ENCODE results near the gene BET1L. TPM values are rescaled to one million over a fixed set of nuclear protein-coding genes. Genes with fewer than 3 reads are reported as not detected.
"Not testable (repeated sequence)": the region's sequence is repeated elsewhere in the genome, so short reads cannot be mapped to it uniquely, and the experiment has no call there.

Gene BET1L
- total RNA-seq, 4 donors from 2014 or later, result 25.5 to 33.3 (median 31.6) TPM

DNA sequence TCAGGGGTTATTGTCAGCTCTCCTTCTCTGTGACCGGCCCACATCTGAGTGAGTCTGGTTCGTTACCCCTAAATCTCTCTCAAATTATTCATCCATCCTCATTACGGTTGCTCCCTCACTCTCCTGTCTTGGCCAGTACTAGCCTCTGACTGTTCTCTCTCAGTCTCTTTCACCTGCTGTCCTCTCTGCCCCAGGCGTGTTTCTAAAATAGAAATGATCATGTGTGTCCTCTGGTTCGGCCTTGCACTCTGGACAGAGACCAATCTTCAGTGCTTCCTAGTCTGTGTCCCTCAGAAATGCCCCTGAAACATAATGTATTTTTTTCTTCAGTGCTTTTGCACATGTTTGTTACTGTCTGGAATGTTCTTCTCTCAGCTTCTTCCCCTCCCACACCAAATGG, 34.4 kb upstream of the BET1L start:
- peak in 1 of 2 donors; percentile 17 for DNase-seq (ENCODE audit: low spot score in 2 of 2)
- intact Hi-C loops (cut with DNase I; ENCODE audit: low total_unique reads), result loop anchor here (1.0 kb wide), 1 partner anchor 32 kb away; no protein-coding TSS in a partner anchor
- WGBS, 2 donors, result 89 to 91% methylated on average over 5 of the region's 5 CpGs
- TF ChIP-seq POLR2A (IDR thresholded peaks at IDR 0.05), result no peak
- TF ChIP-seq CTCF (IDR thresholded peaks at IDR 0.05), result no peak
- H3K4me3 ChIP-seq (ENCODE audit: low read depth, poor library complexity, severe bottlenecking), result no peak overlapping the region

DNA sequence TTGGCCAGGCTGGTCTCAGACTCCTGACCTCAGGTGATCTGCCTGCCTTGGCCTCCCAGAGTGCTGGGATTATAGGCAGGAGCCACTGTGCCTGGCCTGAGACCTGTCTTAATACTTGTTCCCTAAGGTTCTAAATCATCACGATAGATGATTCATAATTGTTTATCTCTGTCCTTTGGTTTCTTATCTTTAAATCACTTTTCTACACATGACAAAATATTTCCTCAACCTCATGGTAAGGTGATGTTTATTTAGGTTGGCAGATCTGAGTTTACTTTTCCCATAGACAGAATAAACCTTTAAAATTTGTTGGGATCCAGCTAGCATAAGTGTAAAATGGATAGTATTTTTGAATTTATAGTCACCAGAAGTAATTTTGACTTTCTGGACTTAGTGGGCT, 33.1 kb upstream of the BET1L start:
- no peak overlapping the region for H3K4me3 ChIP-seq (ENCODE audit: low read depth, poor library complexity, severe bottlenecking)
- no peak for DNase-seq (ENCODE audit: low spot score in 2 of 2)
- no peak for TF ChIP-seq POLR2A (IDR thresholded peaks at IDR 0.05)
- TF ChIP-seq CTCF (IDR thresholded peaks at IDR 0.05), result no peak
- intact Hi-C loops (cut with DNase I; ENCODE audit: low total_unique reads), result no loop called here
- 54 to 55% methylated on average over 1 of the region's 1 CpG for WGBS, 2 donors

GRCh38 chr11:238346-238745, 31.1 kb upstream of the BET1L start:
- peak in 1 of 2 donors; percentile 60 for DNase-seq (ENCODE audit: low spot score in 2 of 2)
- 86 to 87% methylated on average over 7 of the region's 7 CpGs for WGBS, 2 donors
- H3K4me3 ChIP-seq (ENCODE audit: low read depth, poor library complexity, severe bottlenecking); intact Hi-C loops (cut with DNase I; ENCODE audit: low total_unique reads): not testable (repeated sequence)

- H3K4me3 ChIP-seq (ENCODE audit: low read depth, poor library complexity, severe bottlenecking), result peak within 1 kb of the TSS; percentile 92
- no peak for TF ChIP-seq CTCF (IDR thresholded peaks at IDR 0.05)
- TF ChIP-seq POLR2A (IDR thresholded peaks at IDR 0.05), result no peak
- peak; percentile 75 to 96 for DNase-seq (ENCODE audit: low spot score in 2 of 2)
- 2% methylated on average over 52 to 62 of the region's 62 CpGs for WGBS, 2 donors
- intact Hi-C loops (cut with DNase I; ENCODE audit: low total_unique reads), result no loop called here
Measured at GRCh38 chr11:236774-237767, 29.9 kb upstream of the BET1L start, which contains the start of gene PSMD13. TSS of gene PSMD13 (plus strand) at chr11:236976. CDS start at chr11:237050, 74 bp downstream.

DNA sequence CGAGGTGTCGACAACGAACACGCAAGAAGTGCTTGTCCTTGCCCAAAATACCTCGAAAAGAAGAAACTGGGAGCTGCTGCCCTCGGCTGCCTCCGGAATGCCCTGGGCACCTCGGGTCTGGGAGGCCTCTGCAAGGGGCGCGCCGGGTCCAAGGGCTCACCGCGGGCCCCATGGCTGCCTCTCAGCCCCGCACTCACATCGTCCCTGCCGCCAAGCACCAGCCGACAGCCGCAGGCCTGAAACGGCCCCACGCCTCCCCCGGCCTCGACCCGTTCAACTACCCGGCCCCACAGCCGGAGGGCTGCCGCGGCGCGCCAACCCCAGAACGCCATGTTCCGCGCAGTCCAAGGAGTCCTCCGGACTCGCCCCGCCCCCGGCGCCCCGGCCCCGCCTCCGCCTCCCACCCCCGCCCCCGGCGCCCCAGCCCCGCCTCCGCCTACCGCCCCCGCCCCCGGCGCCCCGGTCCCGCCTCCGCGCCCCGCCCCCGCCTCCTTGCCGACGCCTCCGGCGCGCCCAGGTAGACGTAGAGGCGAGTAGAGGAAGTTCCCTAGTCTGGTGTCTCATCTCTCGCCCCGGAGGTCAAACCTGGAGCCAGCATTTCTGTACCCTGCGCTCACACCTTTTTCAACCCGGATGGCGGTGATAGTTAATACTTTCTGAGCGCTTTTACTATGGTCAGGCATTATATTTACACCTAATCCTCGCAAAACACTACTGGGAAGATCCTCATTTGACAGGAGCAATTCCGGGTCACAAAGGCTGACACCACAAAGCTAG, 29.0 kb upstream of the BET1L start, which contains the start of gene SIRT3:
Gene SIRT3, minus strand, starts transcription at position 346 of the 777 bp plus-strand sequence. Its CDS starts 14 bp downstream, at position 332.
- peak; percentile 69 to 94 for DNase-seq (ENCODE audit: low spot score in 2 of 2)
- intact Hi-C loops (cut with DNase I; ENCODE audit: low total_unique reads), result no loop called here
- TF ChIP-seq POLR2A (IDR thresholded peaks at IDR 0.05), result no peak
- no peak for TF ChIP-seq CTCF (IDR thresholded peaks at IDR 0.05)
- 0 to 2% methylated on average over 20 to 32 of the region's 70 CpGs for WGBS, 2 donors
- peak within 1 kb of the TSS; percentile 92 for H3K4me3 ChIP-seq (ENCODE audit: low read depth, poor library complexity, severe bottlenecking)

- peak overlapping the region; percentile 63 for H3K4me3 ChIP-seq (ENCODE audit: low read depth, poor library complexity, severe bottlenecking)
- DNase-seq (ENCODE audit: low spot score in 2 of 2), result no peak
- no peak for TF ChIP-seq CTCF (IDR thresholded peaks at IDR 0.05)
- no peak for TF ChIP-seq POLR2A (IDR thresholded peaks at IDR 0.05)
- intact Hi-C loops (cut with DNase I; ENCODE audit: low total_unique reads), result no loop called here
- WGBS, 2 donors, result 2 to 3% methylated on average over 13 of the region's 13 CpGs
Measured at GRCh38 chr11:235609-235996, 28.4 kb upstream of the BET1L start.

Data from lower leg skin (tissue), 4 donors.